Measurements from ENCODE around the gene INO80B.
"Not testable (repeated sequence)": the region's sequence is repeated elsewhere in the genome, so short reads cannot be mapped to it uniquely, and the experiment has no call there.

The INO80B gene

GRCh38 chr2:74481961-74482800 is 27.3 kb downstream of the INO80B start:
- no peaks in the 10 kb centered on the region for H3K9me3 Mint-ChIP-seq
- no peaks in the 10 kb centered on the region for H3K27me3 Mint-ChIP-seq
- H3K4me1 Mint-ChIP-seq = peaks cover 34% of the 10 kb centered on the region
- DNase-seq (ENCODE audit: low spot score in 2 of 2) (no peak), ATAC-seq (replicated peaks; ENCODE audit: extremely low read depth, poor library complexity, severe bottlenecking) (peak; percentile 44)
- peaks cover 31% of the 10 kb centered on the region for H3K36me3 Mint-ChIP-seq (ENCODE audit: insufficient read depth)
- peak overlapping the region; percentile 94 for H3K4me3 Mint-ChIP-seq
- peak overlapping the region; percentile 99 for H3K27ac Mint-ChIP-seq (ENCODE audit: low read depth)

DNA sequence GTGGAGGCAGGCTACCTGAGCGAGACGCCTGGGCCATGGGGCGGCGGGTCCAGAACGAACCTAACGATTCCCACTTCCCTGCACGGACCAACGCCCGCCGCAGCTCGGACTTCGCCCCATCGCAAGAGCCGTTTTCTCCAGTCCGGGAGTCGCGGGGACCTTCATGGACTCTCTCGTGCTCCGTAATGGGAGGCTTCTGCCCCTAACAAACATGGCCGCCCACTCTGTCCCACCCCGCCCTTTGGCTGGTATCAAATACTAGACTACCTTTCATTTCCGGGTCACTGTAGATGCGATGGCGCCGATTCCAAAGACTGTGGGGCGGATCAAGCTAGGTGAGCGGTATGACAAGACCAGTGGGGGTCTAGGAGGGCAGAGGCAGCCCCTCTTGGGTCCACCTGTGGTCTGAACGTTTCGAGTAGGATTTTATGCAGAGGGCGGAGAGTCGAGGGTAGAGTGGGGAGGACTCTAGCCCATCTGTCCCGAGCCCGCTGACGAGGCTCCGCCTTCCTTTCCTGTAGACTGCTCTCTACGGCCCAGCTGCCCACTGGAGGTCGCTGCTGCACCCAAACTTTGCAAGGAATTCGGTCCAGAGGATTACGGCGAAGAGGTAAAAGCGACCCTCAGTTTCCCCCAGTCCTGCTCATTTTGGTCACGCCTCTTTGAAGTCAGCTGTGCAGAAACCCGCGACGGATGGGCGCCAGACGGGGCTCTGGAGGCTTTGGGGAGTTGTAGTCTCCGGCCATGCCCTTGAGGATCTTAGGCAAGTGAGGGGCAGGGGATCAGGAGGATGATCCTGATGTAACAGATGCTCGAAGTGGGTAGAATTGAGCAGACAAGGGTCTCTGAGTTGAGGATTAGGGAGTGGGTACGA is 28.2 kb downstream of the INO80B start, which contains the start of the genes CCDC142 and TTC31:
Gene CCDC142 (minus strand): TSS at position 198 of the 874 bp plus-strand sequence. CDS start 161 bp downstream, at position 37.
Gene TTC31 (plus strand): TSS at position 281 of the 874 bp plus-strand sequence. CDS start 15 bp downstream, at position 296.
- Mint-ChIP-seq H3K27me3 (no peaks in the 10 kb centered on the region), H3K4me1 (peaks cover 34% of the 10 kb centered on the region), H3K4me3 (peak within 1 kb of the TSS; percentile 94), H3K27ac (ENCODE audit: low read depth) (peak within 1 kb of the TSS; percentile 99), H3K9me3 (no peaks in the 10 kb centered on the region), H3K36me3 (ENCODE audit: insufficient read depth) (peaks cover 29% of the 10 kb centered on the region)
- DNase-seq (ENCODE audit: low spot score in 2 of 2) (peak; percentile 89 to 91), ATAC-seq (replicated peaks; ENCODE audit: extremely low read depth, poor library complexity, severe bottlenecking) (peak; percentile 96)

- DNase-seq (ENCODE audit: low spot score in 2 of 2); H3K9me3 Mint-ChIP-seq; H3K27me3 Mint-ChIP-seq; ATAC-seq (replicated peaks; ENCODE audit: extremely low read depth, poor library complexity, severe bottlenecking): not testable (repeated sequence)
- peak overlapping the region; percentile 94 for H3K4me3 Mint-ChIP-seq
- peak overlapping the region; percentile 99 for H3K27ac Mint-ChIP-seq (ENCODE audit: low read depth)
- H3K36me3 Mint-ChIP-seq (ENCODE audit: insufficient read depth) = peaks cover 29% of the 10 kb centered on the region
- H3K4me1 Mint-ChIP-seq = peaks cover 34% of the 10 kb centered on the region
Observed at GRCh38 chr2:74483675-74484164, 28.8 kb downstream of the INO80B start.

GRCh38 chr2:74486141-74486540 is 31.3 kb downstream of the INO80B start:
- Mint-ChIP-seq H3K36me3 (ENCODE audit: insufficient read depth) (peaks cover 24% of the 10 kb centered on the region), H3K9me3 (no peaks in the 10 kb centered on the region), H3K27ac (ENCODE audit: low read depth) (no peak overlapping the region), H3K4me1 (peaks cover 29% of the 10 kb centered on the region), H3K27me3 (no peaks in the 10 kb centered on the region), H3K4me3 (no peak overlapping the region)
- ATAC-seq (replicated peaks; ENCODE audit: extremely low read depth, poor library complexity, severe bottlenecking) (no peak), DNase-seq (ENCODE audit: low spot score in 2 of 2) (no peak)

DNA sequence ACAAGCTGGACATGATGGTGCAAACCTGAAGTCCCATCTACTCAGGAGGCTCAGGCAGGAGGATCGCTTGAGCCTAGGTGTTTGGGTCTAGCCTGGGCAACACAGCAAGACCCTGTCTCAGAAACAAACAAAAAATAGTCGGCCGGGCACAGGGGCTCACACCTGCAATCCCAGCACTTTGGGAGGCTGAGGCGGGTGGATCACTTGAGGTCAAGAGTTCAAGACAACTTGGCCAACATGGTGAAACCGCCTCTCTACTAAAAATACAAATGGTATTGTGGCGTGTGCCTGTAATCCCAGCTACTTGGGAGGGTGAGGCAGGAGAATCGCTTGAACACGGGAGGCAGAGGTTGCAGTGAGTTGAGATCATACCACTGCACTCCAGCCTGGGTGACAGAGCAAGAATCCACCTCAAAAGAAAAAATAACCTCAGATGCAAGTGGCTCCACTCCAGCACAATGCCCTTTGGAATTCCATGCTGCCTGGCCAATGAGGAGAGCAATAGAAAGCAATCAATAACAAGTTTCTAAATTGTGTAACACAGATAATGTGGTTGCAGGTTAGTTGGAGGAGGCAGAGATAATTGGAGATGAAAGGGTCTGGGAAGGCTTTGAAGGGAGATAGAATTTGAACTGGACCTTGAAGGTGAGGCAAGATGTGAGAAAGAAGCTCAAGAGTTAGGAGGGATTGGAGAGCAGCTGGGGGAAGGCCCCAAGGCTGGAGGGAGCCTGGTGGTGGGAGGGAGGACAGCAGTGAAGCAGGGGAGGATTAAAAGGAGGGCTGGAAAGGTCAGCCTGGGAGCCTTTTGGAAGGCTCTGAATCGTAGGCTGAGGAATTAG is 34.0 kb downstream of the INO80B start:
- H3K9me3 Mint-ChIP-seq = no peaks in the 10 kb centered on the region
- peak overlapping the region; percentile 10 for H3K27ac Mint-ChIP-seq (ENCODE audit: low read depth)
- no peaks in the 10 kb centered on the region for H3K27me3 Mint-ChIP-seq
- H3K36me3 Mint-ChIP-seq (ENCODE audit: insufficient read depth) = peaks cover 27% of the 10 kb centered on the region
- no peak overlapping the region for H3K4me3 Mint-ChIP-seq
- DNase-seq (ENCODE audit: low spot score in 2 of 2) (no peak), ATAC-seq (replicated peaks; ENCODE audit: extremely low read depth, poor library complexity, severe bottlenecking) (no peak)
- H3K4me1 Mint-ChIP-seq = peaks cover 17% of the 10 kb centered on the region

- H3K4me1 Mint-ChIP-seq = peaks cover 17% of the 10 kb centered on the region
- peaks cover 34% of the 10 kb centered on the region for H3K36me3 Mint-ChIP-seq (ENCODE audit: insufficient read depth)
- H3K27ac Mint-ChIP-seq (ENCODE audit: low read depth) = no peak overlapping the region
- no peaks in the 10 kb centered on the region for H3K27me3 Mint-ChIP-seq
- no peak for ATAC-seq (replicated peaks; ENCODE audit: extremely low read depth, poor library complexity, severe bottlenecking)
- no peak overlapping the region for H3K4me3 Mint-ChIP-seq
- H3K9me3 Mint-ChIP-seq = no peaks in the 10 kb centered on the region
- no peak for DNase-seq (ENCODE audit: low spot score in 2 of 2)
Observed at GRCh38 chr2:74489906-74490305, 35.0 kb downstream of the INO80B start.

DNA sequence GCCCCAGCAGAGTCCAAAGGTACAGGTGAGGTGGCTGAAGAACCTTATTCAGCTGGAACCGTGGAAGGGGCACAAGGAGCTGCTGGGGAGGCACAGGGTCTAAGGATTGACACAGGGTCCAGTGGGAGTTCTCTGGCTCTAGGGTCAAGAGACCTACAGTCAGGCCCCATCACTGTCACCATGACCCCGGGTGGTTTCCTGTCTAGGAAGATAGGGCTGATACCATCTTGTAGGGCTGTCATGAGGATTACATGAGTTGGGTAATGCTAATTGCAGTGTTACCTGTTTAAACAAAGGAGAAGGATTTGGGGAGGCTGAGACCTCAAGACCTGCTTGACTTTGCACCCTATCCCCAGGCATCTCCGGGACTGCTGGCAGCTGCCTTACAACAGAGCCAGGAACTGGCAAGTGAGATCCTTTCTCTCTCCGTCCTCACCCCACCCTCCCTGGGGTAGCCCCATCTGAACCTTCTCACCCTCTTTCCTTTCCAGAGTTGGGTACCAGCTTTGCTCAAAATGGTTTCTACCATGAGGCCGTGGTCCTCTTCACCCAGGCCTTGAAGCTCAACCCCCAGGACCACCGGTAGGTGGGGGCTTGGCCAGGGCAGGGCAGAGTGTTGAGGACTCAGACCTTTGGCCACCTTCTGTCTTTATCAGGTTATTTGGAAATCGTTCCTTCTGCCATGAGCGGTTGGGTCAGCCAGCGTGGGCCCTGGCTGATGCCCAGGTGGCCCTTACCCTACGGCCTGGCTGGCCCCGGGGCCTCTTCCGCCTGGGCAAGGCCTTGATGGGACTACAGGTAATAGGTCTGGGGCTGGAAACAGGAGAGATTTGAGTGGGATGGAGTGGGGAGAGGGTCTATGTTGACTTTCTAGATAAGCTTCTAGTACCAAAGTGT is 37.0 kb downstream of the INO80B start:
- Mint-ChIP-seq H3K27ac (ENCODE audit: low read depth) (no peak overlapping the region), H3K4me3 (no peak overlapping the region), H3K36me3 (ENCODE audit: insufficient read depth) (peaks cover 22% of the 10 kb centered on the region), H3K4me1 (peaks cover 8% of the 10 kb centered on the region), H3K9me3 (no peaks in the 10 kb centered on the region), H3K27me3 (no peaks in the 10 kb centered on the region)
- no peak for DNase-seq (ENCODE audit: low spot score in 2 of 2)
- ATAC-seq (replicated peaks; ENCODE audit: extremely low read depth, poor library complexity, severe bottlenecking) = no peak

GRCh38 chr2:74493546-74493945 is 38.7 kb downstream of the INO80B start:
- ATAC-seq (replicated peaks; ENCODE audit: extremely low read depth, poor library complexity, severe bottlenecking) (no peak), DNase-seq (ENCODE audit: low spot score in 2 of 2) (no peak)
- Mint-ChIP-seq H3K36me3 (ENCODE audit: insufficient read depth) (peaks cover 24% of the 10 kb centered on the region), H3K27me3 (peaks cover 7% of the 10 kb centered on the region), H3K4me1 (peaks cover 15% of the 10 kb centered on the region), H3K27ac (ENCODE audit: low read depth) (no peak overlapping the region), H3K9me3 (no peaks in the 10 kb centered on the region), H3K4me3 (no peak overlapping the region)

- H3K9me3 Mint-ChIP-seq = no peaks in the 10 kb centered on the region
- no peak for ATAC-seq (replicated peaks; ENCODE audit: extremely low read depth, poor library complexity, severe bottlenecking)
- no peak overlapping the region for H3K27ac Mint-ChIP-seq (ENCODE audit: low read depth)
- H3K27me3 Mint-ChIP-seq = peaks cover 16% of the 10 kb centered on the region
- peaks cover 24% of the 10 kb centered on the region for H3K36me3 Mint-ChIP-seq (ENCODE audit: insufficient read depth)
- no peak for DNase-seq (ENCODE audit: low spot score in 2 of 2)
- H3K4me1 Mint-ChIP-seq = peaks cover 16% of the 10 kb centered on the region
- no peak overlapping the region for H3K4me3 Mint-ChIP-seq
Observed at GRCh38 chr2:74495440-74495839, 40.6 kb downstream of the INO80B start.

DNA sequence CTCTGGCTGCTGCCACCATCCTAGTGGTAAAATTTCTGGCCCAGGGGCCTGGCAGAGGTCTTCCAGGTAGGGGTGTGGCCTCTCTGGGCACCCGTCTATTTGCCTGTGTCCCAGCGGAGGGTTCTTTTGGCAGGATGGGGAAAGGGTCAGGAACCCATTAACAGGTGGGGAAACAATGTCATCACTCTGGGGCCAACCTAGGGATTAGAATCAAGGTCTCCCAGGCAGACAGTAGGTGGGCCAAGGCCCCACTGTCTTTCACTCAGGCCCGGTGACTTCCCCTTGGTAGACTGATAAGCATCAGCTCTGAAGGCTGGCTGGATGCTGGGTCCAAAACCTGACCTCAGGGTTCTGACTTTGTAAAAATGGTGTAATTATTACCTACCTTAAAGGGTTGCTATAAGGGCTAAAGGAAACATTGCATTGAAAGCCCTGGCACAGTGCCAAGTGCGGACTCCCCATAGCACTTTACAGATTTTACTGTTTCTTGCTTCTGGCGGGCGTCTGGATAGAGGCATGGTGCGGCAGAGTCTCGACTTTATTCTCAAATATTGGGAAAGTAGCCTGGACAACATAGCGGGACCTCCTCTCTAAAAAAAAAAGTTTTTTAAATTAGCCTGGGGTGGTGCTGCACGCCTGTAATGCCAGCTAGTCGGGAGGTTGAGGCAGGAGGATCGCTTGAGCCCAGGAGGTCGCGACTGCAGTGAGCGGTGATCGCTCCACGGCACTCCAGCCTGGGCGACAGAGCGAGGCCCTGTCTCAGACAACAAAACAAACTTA is 42.3 kb downstream of the INO80B start:
- ATAC-seq (replicated peaks; ENCODE audit: extremely low read depth, poor library complexity, severe bottlenecking) (no peak), DNase-seq (ENCODE audit: low spot score in 2 of 2) (no peak)
- peaks cover 17% of the 10 kb centered on the region for H3K36me3 Mint-ChIP-seq (ENCODE audit: insufficient read depth)
- H3K4me3 Mint-ChIP-seq = peak overlapping the region; percentile 81
- H3K27ac Mint-ChIP-seq (ENCODE audit: low read depth) = no peak overlapping the region
- no peaks in the 10 kb centered on the region for H3K9me3 Mint-ChIP-seq
- H3K4me1 Mint-ChIP-seq = peaks cover 26% of the 10 kb centered on the region
- H3K27me3 Mint-ChIP-seq = peaks cover 28% of the 10 kb centered on the region
